HG02678 (cell line): ENCODE data around the gene PTPRO.

Experiments used
- ATAC-seq: cut with Tn5 transposase; IDR thresholded peaks from one replicate; pipeline ENCODE4 v1.9.1; 2021; ENCODE audit warnings: mild to moderate bottlenecking, moderate library complexity; ENCODE audit not compliant: unreplicated experiment

PTPRO gene

GRCh38 chr12:15634010-15634683, 311.8 kb downstream of the PTPRO start:
- no peak for ATAC-seq

DNA sequence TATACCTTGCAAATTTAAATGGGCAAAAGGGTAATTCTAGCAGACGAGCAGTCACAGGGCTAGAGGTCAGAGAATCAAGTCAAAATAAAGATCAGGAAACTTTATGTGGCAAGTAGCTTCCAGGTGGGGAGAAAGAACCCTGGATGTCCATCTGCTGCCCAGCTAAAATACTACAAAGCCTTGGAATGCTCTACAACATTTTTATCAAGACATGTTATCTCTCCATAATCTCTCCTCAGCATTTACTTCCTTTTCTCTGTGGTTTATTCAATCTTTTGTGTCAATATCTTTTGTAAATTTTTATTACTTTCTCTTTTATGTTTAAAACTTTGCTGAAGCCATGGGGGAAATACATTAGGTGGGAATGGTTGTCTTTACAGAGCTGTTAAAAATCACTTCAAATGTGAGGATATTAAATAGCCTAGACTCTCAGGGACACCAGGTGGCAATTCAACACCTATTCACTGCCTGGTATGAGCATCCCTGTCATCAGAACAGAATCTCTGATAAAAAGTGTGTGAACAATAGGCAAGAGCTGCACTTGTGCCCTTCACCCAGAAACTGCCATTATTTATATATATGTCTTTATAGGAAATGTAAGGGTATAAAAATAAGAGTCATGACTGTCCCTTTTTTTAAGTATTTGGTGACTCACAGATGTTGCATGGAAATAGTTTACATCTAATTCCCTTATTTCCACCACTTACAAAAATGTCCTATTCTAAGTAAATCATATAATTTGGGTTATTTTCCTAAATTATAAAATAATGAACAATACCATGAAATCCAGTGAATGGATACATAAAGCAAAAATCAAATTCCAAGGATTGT, 314.0 kb downstream of the PTPRO start:
- ATAC-seq: no peak

DNA sequence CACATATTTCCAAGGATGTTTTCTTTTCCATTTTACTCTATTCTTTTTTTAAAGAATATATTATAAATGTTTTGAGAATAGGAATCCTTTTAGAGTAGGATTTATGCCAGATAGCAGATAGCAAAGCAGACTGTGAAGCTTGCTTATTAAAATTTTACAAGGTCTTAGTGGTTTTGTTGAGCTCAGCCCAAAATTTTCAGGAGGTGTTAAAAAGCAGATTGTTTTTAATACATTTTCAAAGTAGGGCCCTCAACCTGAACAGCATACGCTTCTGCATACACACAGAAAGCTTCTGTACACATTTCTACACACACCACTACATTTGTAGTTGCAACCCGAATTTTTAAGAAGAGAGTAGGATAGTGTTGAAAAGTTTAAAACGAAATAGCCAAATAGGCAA, 315.9 kb downstream of the PTPRO start:
- ATAC-seq: no peak

GRCh38 chr12:15644700-15645099, 322.4 kb downstream of the PTPRO start:
- no peak for ATAC-seq

DNA sequence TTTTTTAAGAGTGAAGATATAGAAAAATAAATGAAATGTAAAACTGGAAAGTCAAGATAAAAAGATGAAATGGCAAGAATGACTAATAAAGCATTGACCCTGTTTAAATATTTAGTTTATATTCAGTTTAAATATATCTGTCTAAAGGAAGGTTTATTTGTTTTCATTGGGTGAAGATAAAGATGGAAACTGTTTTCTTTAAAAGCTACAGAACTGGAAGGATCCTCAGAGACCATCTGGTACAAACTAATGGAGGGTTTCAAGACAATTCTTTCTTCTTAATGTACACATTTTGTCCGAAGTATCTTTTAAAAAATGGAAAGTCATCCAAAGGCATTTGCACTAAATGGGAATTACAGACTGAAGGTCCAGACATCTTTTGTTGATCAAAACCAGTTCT, 324.3 kb downstream of the PTPRO start:
- no peak for ATAC-seq
